Embryonic facial prominence (tissue), 1 donor: ENCODE data around the gene PTPN13.

ENCODE experiments used
- DNase-seq: peaks from one replicate; pipeline ENCODE4 v3.0.0-alpha.2; 2016; ENCODE audit errors: extremely low spot score

PTPN13 gene

GRCh38 chr4:86818211-86818610 is 224.1 kb downstream of the PTPN13 start:
- DNase-seq: no peak

GRCh38 chr4:86818841-86819240 is 224.7 kb downstream of the PTPN13 start:
- DNase-seq: no peak

GRCh38 chr4:86819561-86819960 is 225.4 kb downstream of the PTPN13 start:
- no peak for DNase-seq

- no peak for DNase-seq
Observed at GRCh38 chr4:86821151-86821550, 227.0 kb downstream of the PTPN13 start.

- DNase-seq: no peak
Observed at GRCh38 chr4:86822136-86822535, 228.0 kb downstream of the PTPN13 start.

- DNase-seq: no peak
Observed at GRCh38 chr4:86825511-86825910, 231.4 kb downstream of the PTPN13 start.

- DNase-seq: no peak
Observed at GRCh38 chr4:86831262-86832130, 237.4 kb downstream of the PTPN13 start.

- no peak for DNase-seq
Observed at GRCh38 chr4:86833615-86834014, 239.5 kb downstream of the PTPN13 start.

GRCh38 chr4:86834901-86835300 is 240.8 kb downstream of the PTPN13 start:
- no peak for DNase-seq

GRCh38 chr4:86835677-86836076 is 241.6 kb downstream of the PTPN13 start:
- DNase-seq: no peak

GRCh38 chr4:86837691-86838503 is 243.8 kb downstream of the PTPN13 start:
- DNase-seq: no peak

GRCh38 chr4:86840858-86841257 is 246.7 kb downstream of the PTPN13 start:
- no peak for DNase-seq

GRCh38 chr4:86841309-86841708 is 247.2 kb downstream of the PTPN13 start:
- no peak for DNase-seq

- DNase-seq: no peak
Observed at GRCh38 chr4:86845593-86845992, 251.5 kb downstream of the PTPN13 start.

- no peak for DNase-seq
Observed at GRCh38 chr4:86846921-86847320, 252.8 kb downstream of the PTPN13 start.

- DNase-seq: no peak
Observed at GRCh38 chr4:86847571-86847970, 253.5 kb downstream of the PTPN13 start.

- no peak for DNase-seq
Observed at GRCh38 chr4:86848136-86848535, 254.0 kb downstream of the PTPN13 start.

- DNase-seq: no peak
Observed at GRCh38 chr4:86848732-86849619, 254.9 kb downstream of the PTPN13 start, which contains the start of gene SLC10A6. TSS of gene SLC10A6 (minus strand) at chr4:86849384. CDS start at chr4:86849115, 269 bp downstream.

- DNase-seq: no peak
Observed at GRCh38 chr4:86853209-86853608, 259.1 kb downstream of the PTPN13 start.

- no peak for DNase-seq
Observed at GRCh38 chr4:86855572-86855971, 261.5 kb downstream of the PTPN13 start.

GRCh38 chr4:86856896-86857295 is 262.8 kb downstream of the PTPN13 start:
- DNase-seq: no peak
